HPDE6-E6E7 (cell line): ENCODE results near the gene CPAMD8.
"Not testable (repeated sequence)": the region's sequence is repeated elsewhere in the genome, so short reads cannot be mapped to it uniquely, and the experiment has no call there.

Experiments
- DNase-seq: peaks from one replicate; pipeline ENCODE4 v3.0.0; 2011; ENCODE audit warnings: missing footprints; ENCODE audit errors: extremely low spot score

Gene CPAMD8

GRCh38 chr19:16874978-16875299 is 151.7 kb downstream of the CPAMD8 start:
- DNase-seq, result not testable (repeated sequence)

- no peak for DNase-seq
These were observed 152.2 kb downstream of the CPAMD8 start for GRCh38 chr19:16874250-16874977.

GRCh38 chr19:16873594-16873993 is 153.0 kb downstream of the CPAMD8 start:
- DNase-seq, result no peak

GRCh38 chr19:16872728-16873127 is 153.9 kb downstream of the CPAMD8 start:
- no peak for DNase-seq

- no peak for DNase-seq
These were observed 154.7 kb downstream of the CPAMD8 start for GRCh38 chr19:16871871-16872270.

- DNase-seq, result no peak
These were observed 157.2 kb downstream of the CPAMD8 start for GRCh38 chr19:16869331-16869972.

GRCh38 chr19:16868423-16869130 is 158.0 kb downstream of the CPAMD8 start:
- DNase-seq, result no peak

- DNase-seq, result peak; percentile 45
These were observed 159.4 kb downstream of the CPAMD8 start for GRCh38 chr19:16867211-16867610.

- DNase-seq, result no peak
These were observed 163.7 kb downstream of the CPAMD8 start for GRCh38 chr19:16862826-16863415.

GRCh38 chr19:16861834-16862233 is 164.8 kb downstream of the CPAMD8 start:
- no peak for DNase-seq

- DNase-seq, result no peak
These were observed 165.6 kb downstream of the CPAMD8 start for GRCh38 chr19:16861011-16861410.

- DNase-seq, result no peak
These were observed 166.5 kb downstream of the CPAMD8 start for GRCh38 chr19:16860118-16860517.

GRCh38 chr19:16859626-16860025 is 167.0 kb downstream of the CPAMD8 start:
- no peak for DNase-seq

- no peak for DNase-seq
These were observed 170.5 kb downstream of the CPAMD8 start for GRCh38 chr19:16856091-16856490.

- no peak for DNase-seq
These were observed 173.5 kb downstream of the CPAMD8 start for GRCh38 chr19:16853066-16853465.

- no peak for DNase-seq
These were observed 175.4 kb downstream of the CPAMD8 start for GRCh38 chr19:16851031-16851712.

GRCh38 chr19:16850133-16850532 is 176.5 kb downstream of the CPAMD8 start:
- DNase-seq, result no peak

- DNase-seq, result no peak
These were observed 177.4 kb downstream of the CPAMD8 start for GRCh38 chr19:16849168-16849567.

- no peak for DNase-seq
These were observed 179.2 kb downstream of the CPAMD8 start for GRCh38 chr19:16847430-16847829.

- DNase-seq, result no peak
These were observed 179.7 kb downstream of the CPAMD8 start for GRCh38 chr19:16846901-16847300.
